Gastroesophageal sphincter (tissue), 3 donors: ENCODE measurements around the gene NFKBIZ.

Experiments
- CTCF ChIP-seq, 4 experiments: fragments of 200-600 bp in 2 of 4; fragments of 450-650 bp in 2 of 4; sonication (generic) in 1 of 4; IDR thresholded peaks; one replicate each; pipeline ENCODE4 v1.5.1; 2017 to 2019; ENCODE audit warnings: antibody characterized with exemption in 4 of 4, mild to moderate bottlenecking in 2 of 4, moderate library complexity in 2 of 4
- POLR2A ChIP-seq, 2 donors: fragments of 450-650 bp; IDR thresholded peaks; one replicate each; pipeline ENCODE4 v1.6.1; 2017; ENCODE audit warnings: antibody characterized with exemption in 2 of 2, mild to moderate bottlenecking in 2 of 2, moderate library complexity in 1 of 2

GRCh38 chr3:101879102-101879501 lies 29.8 kb downstream of the NFKBIZ start:
- no peak for TF ChIP-seq POLR2A (IDR thresholded peaks at IDR 0.05)
- no peak for TF ChIP-seq CTCF (IDR thresholded peaks at IDR 0.05)
